Endothelial cell of umbilical vein (primary cell): Measurements from ENCODE around the gene SLF2.

Source experiments
- EZH2 ChIP-seq: IDR thresholded peaks from 2 replicates; pipeline ENCODE4 v1.6.1; 2012; ENCODE audit warnings: borderline replicate concordance, low read depth, mild to moderate bottlenecking, moderate library complexity, low read length, inconsistent platforms; ENCODE audit not compliant: severe bottlenecking
- POLR2AphosphoS5 ChIP-seq: IDR thresholded peaks from 2 replicates; pipeline ENCODE4 v1.6.1; 2012; ENCODE audit warnings: low read depth, mild to moderate bottlenecking, control low read depth, low read length, moderate library complexity; ENCODE audit not compliant: insufficient read depth
- TF ChIP-seq, protein P1 (sequence below), 2 donors: IDR thresholded peaks; 1 replicate in 1 of 2; 2 replicates in 1 of 2; pipeline ENCODE4 v1.5.1; 2011; ENCODE audit warnings: low read length in 2 of 2, mild to moderate bottlenecking in 2 of 2, moderate library complexity in 2 of 2, control low read depth in 1 of 2, inconsistent platforms in 1 of 2, low read depth in 1 of 2; ENCODE audit not compliant: insufficient read depth in 1 of 2; ENCODE audit errors: extremely low read depth in 1 of 2

DNA sequence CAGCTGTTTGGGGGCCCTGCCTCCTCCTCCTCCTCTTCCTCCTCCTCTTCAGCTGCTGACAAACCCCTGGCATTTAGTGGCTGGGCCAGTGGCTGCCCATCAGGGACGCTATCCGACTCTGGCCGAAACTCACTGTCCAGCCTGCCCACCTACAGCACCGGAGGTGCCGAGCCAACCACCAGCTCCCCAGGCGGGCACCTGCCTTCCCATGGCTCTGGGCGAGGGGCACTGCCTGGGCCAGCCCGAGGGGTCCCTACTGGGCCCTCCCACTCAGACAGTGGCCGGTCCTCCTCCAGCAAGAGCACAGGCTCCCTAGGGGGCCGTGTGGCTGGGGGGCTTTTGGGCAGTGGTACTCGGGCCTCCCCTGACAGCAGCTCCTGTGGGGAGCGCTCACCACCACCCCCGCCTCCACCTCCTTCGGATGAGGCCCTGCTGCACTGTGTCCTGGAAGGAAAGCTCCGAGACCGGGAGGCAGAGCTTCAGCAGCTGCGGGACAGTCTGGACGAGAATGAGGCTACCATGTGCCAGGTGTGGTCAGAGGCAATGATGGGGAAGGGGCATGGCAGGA lies 91.0 kb downstream of the SLF2 start:
- TF ChIP-seq POLR2AphosphoS5 = no peak
- TF ChIP-seq, protein P1, sequence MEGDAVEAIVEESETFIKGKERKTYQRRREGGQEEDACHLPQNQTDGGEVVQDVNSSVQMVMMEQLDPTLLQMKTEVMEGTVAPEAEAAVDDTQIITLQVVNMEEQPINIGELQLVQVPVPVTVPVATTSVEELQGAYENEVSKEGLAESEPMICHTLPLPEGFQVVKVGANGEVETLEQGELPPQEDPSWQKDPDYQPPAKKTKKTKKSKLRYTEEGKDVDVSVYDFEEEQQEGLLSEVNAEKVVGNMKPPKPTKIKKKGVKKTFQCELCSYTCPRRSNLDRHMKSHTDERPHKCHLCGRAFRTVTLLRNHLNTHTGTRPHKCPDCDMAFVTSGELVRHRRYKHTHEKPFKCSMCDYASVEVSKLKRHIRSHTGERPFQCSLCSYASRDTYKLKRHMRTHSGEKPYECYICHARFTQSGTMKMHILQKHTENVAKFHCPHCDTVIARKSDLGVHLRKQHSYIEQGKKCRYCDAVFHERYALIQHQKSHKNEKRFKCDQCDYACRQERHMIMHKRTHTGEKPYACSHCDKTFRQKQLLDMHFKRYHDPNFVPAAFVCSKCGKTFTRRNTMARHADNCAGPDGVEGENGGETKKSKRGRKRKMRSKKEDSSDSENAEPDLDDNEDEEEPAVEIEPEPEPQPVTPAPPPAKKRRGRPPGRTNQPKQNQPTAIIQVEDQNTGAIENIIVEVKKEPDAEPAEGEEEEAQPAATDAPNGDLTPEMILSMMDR (IDR thresholded peaks at IDR 0.05; ENCODE audit: extremely low read depth in 1 of 2, insufficient read depth in 1 of 2, low read depth in 1 of 2, low read length in 2 of 2) = no peak
- no peak for TF ChIP-seq EZH2
